ENCODE data around the gene GNPTAB. TPM values are rescaled to one million over a fixed set of nuclear protein-coding genes. Genes with fewer than 3 reads are reported as not detected.

Gene GNPTAB
- total and polyA plus RNA-seq, 11 donors, result 18.0 to 61.2 (median 44.9) TPM

DNA sequence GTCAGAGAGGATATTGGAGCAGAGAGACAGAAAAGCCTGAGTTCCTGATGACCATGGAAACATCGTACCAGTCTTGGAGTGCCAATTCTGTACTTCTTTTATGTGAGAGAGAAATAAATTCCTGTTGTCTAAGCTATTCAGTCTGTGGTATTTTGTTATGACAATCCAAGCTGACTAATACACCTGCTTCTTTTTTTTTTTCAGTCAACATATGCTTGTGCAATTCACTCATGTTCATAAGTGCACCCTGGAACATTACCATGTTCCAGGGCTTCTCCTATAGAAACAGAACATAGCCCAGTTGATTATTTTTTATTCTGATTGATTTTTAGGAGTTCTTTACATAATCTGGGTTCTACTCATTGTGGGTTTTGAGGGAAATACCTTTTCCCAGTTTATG lies 135.1 kb downstream of the GNPTAB start:
- ATAC-seq (no peak), DNase-seq (no peak)
- no peak for TF ChIP-seq POLR2A (IDR thresholded peaks at IDR 0.05)
- TF ChIP-seq CTCF (IDR thresholded peaks at IDR 0.05), result no peak
- Histone ChIP-seq H3K27me3 (no peaks in the 10 kb centered on the region), H3K36me3 (no peaks in the 10 kb centered on the region), H3K4me3 (no peak overlapping the region), H3K4me1 (peaks cover 0 to 33% (median 13%) of the 10 kb centered on the region in 12 donors), H3K27ac (peak overlapping the region in 9 of 12 donors; percentile 68 to 98 (median 90)), H3K9me3 (peaks cover 0 to 7% (median 0%) of the 10 kb centered on the region in 12 donors)
- intact Hi-C loops (cut with DNase I), result loop anchor here in 4 of 10 donors (2.0 to 10.0 kb wide), 4 partner anchors 15 to 201 kb away; partner anchors contain the start of gene GNPTAB (in 1 of the 4)
- WGBS, 4 donors, result 90 to 96% (median 93%) methylated on average over 1 of the region's 1 CpG

Other genes starting within 250 kb of the GNPTAB start
- gene MYBPC1, start 236.0 kb downstream of the GNPTAB start, total RNA-seq, result 1 to 10 TPM in 7 of 9 donors, under 1 TPM in 2; 0.80 to 3.5 (median 1.9) TPM
- gene MYBPC1, start 236.0 kb downstream of the GNPTAB start, polyA plus RNA-seq, result 1 to 10 TPM in 1 of 2 donors, under 1 TPM in 1; 0.04 to 1.9 TPM
- 100 to 1,000 TPM in 4 of 9 donors, 10 to 100 TPM in 5; 84.2 to 208 (median 98.9) TPM for gene CHPT1, start 133.3 kb downstream of the GNPTAB start, total RNA-seq
- gene CHPT1, start 133.3 kb downstream of the GNPTAB start, polyA plus RNA-seq, result 100 to 1,000 TPM in 1 of 2 donors, 10 to 100 TPM in 1; 73.5 to 170 TPM
- not detected for gene SYCP3, start 91.5 kb downstream of the GNPTAB start, total RNA-seq
- gene SYCP3, start 91.5 kb downstream of the GNPTAB start, polyA plus RNA-seq, result under 1 TPM in 1 of 2 donors, not detected in 1; 0.04 TPM
- gene DRAM1, start 46.6 kb upstream of the GNPTAB start, total RNA-seq, result 10 to 100 TPM in 2 of 9 donors, 1 to 10 TPM in 7; 3.7 to 40.7 (median 4.3) TPM
- gene DRAM1, start 46.6 kb upstream of the GNPTAB start, polyA plus RNA-seq, result 1 to 10 TPM; 2.9 to 3.9 TPM
- gene WASHC3, start 231.0 kb upstream of the GNPTAB start, total RNA-seq, result 10 to 100 TPM; 34.8 to 65.5 (median 40.9) TPM
- gene WASHC3, start 231.0 kb upstream of the GNPTAB start, polyA plus RNA-seq, result 10 to 100 TPM; 49.2 to 58.1 TPM